HG03097 (cell line): ENCODE results near the gene CFAP100.

ENCODE experiments used
- ATAC-seq: cut with Tn5 transposase; IDR thresholded peaks from one replicate; pipeline ENCODE4 v1.9.1; 2021; ENCODE audit not compliant: unreplicated experiment, low FRiP score

Gene CFAP100

DNA sequence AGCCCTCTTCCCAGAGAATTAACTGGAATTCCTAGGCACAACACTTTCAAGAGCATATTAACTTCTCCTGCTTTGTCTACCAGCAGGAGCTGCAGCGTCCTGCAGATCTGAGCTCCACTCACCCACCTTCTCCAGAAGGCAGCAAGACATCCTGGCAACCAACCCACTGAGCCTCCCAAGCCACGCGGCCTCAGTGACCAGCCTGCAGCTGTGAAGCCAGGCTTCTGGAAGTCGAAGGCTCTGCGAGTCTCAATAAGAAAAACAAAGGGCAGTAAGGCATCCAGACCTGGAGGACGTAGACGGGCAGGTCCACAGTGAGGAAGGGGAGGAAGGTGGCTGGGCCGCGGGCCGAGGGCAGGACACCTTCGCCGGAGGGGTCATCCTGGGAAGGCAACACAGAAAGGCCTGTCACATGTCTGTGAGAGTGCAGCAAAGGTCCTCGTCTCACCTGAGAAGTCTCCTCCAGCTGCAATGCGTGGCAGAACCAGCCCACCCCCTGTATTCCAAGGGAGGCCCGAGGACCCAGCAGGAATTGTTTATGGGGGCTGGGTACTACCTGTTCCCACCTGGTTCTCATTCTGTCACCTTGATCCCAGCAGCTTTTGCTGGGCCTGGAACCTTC lies 44.7 kb downstream of the CFAP100 start:
- no peak for ATAC-seq

GRCh38 chr3:126439968-126440708 lies 45.4 kb downstream of the CFAP100 start:
- ATAC-seq, result no peak

- ATAC-seq, result no peak
Observed at GRCh38 chr3:126440709-126440995, 45.9 kb downstream of the CFAP100 start.

DNA sequence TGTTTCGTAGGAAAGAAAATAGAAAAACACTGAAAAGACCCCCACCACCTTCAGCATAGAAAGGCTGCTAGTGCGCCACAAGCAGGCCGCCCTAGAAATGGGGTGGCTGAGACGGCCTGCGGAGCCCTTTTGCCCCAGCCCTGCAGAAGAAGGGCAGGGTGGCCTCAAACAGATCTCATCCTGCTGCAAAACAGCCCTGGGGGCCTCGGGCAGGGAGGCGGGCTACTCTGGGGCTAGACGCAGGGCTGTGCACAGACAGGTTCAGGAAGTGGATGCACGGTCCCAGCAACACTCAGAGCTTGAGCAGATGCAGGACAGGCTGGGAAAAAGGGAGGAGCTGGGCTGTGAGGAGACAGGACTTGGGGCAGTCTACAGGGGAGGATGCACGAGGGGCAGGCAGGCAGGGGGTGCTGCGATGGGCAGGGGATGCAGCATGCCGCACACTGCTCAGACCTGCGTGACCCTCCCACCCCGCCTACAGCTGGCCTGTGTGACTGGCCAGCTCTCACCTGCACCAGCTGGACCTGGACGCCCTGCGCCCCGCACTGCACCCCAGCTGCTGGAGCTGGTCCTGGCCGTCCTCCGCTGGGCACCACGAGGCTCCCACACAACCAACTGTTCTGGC lies 46.7 kb downstream of the CFAP100 start:
- no peak for ATAC-seq

GRCh38 chr3:126442094-126442855 lies 47.6 kb downstream of the CFAP100 start:
- ATAC-seq, result no peak

- no peak for ATAC-seq
Observed at GRCh38 chr3:126442856-126443242, 48.1 kb downstream of the CFAP100 start.

DNA sequence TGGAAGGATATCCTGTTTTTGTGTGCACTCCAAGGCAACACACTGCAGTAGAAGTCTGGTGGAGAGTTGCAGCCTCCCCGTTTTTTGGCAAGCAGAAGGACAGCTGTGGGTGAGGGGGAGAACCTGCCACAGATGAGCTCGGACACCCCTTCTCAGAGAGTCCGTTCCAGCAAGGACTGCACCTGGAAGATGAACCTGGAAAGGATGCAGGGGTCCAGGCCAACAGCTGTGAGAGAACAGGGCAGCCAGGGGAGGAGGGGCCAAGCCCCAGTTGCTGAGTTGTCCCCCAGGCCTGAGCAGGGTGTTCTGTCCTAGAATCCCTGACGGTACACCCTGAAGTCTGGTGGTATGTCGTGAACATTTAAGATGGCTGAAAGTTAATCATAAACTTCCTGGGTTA lies 50.8 kb downstream of the CFAP100 start:
- no peak for ATAC-seq

DNA sequence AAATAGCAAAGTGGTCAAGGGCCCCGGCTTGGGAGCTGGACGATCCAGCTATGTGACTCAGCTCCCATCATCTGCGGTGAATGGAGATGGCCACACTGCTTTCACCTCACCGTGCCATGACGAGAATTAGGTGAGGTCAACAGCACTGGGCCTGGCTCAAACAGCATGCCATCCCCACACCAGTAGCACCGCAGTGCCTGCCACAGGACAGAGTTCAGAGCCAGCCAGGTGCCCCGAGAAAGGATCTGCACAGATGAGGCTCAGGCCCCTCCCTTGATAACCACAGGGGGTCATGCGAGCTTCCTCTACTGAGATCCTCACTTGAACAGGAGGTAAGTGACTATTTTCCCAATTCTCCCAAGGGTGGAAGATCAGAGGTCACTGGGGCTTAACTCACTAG lies 51.6 kb downstream of the CFAP100 start:
- ATAC-seq, result no peak

DNA sequence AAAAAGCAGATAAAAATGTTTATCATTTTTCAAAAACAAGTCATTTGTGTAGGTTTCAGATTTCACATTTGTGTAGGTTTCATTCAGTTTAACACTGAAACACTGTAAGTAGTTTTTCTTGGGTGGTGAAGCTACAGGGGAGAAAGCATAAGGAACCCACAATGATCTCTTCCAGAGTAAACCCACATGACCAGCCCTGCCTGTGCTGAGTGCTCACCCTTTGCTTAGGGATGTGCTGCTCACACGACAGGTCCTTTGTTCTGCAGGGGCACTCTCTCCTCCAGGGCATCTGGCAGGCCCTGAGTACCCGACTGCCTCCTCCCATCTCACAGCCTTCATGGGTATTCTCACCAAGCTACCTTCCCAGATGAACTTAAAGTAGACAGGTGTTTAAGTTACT lies 52.1 kb downstream of the CFAP100 start:
- no peak for ATAC-seq

- no peak for ATAC-seq
Observed at GRCh38 chr3:126447456-126448106, 52.9 kb downstream of the CFAP100 start.

DNA sequence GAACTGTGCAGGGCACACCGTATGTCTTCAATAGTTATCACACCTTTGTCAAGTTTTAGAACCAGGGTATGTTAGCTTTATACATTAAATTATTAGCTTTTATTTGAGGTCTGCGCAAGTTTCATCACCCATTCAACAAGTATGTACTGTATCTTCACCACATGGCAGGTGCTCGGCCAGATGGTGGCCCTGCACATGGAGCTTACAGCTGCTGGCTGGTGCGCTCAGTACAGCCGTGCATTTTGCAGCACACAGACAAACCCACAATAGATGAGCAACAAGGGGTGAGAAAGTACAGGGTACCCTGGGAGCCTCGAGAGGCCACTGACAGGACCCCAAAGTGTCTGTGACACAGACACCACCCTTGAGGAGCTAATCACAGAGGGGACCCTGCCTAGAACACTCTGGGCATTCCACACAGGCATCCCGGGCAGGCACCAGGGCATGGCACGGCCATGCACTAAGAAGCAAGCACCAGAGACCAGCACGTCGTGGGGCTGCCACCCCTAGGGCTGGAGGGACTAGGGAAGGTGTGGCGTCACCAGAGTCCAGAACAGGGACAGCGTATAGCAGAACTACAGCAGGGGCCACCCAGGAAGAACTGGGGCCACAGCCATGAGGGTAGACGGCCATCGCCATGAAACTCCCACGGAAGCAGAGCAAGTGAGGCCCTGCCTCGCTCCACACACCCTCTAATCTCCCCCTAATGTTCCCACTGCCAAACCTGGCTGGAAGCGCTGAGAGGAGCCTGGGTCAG lies 53.6 kb downstream of the CFAP100 start:
- ATAC-seq, result no peak

DNA sequence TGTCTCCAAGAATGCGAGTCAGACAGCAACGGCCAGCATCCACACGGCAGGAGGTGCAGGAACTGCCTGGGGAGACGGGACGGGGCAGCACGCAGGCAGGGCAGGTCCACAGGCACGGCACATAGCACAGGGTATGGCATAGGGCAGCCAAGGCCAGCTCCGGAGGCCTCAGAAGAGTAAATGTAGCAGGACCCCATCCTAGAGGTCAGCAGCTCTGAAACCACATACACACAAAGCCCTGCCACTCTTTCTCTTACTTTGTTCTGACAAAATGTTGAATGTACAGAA lies 54.1 kb downstream of the CFAP100 start:
- ATAC-seq, result no peak

DNA sequence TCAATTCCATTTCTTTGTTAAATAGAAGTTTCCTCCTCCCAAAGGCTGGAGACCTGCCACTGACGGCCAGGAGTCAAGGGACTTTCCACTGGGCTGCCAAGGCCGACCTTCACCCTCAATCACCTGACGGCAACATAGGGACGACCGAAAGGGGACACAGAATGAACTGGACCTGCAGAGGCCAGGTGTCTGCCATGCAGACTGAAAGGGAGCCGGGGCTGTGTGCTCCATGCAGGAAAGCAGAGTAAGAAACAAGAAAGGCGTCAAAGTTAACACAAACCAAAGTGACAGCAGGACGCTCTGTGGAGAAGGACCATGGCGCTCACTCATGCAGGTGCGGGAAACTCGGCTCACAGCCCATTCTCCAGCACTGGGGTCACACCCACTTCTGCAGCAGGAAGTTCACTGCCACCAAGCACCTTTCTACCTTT lies 54.9 kb downstream of the CFAP100 start:
- no peak for ATAC-seq

- ATAC-seq, result no peak
Observed at GRCh38 chr3:126450219-126450618, 55.5 kb downstream of the CFAP100 start.

GRCh38 chr3:126450744-126451143 lies 56.0 kb downstream of the CFAP100 start:
- no peak for ATAC-seq

DNA sequence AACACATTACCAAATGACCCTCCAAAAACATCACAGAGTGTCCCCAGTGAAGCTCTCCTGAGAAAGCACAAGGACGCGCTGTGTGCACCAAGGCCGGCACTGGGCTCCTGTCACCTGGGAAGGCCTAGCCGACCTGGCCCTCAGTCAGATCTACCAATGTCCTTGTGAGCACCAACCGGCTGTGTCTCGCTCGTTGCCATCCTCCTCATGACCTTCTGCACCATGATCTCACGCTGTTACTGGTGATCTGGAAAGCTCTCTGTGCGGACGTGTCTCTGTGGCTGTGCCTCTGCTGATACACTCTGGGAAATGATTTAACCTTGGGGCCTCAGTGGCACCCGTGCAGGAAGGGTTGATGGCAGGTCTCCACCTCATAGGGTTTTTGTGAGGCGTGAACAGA lies 56.8 kb downstream of the CFAP100 start:
- no peak for ATAC-seq

DNA sequence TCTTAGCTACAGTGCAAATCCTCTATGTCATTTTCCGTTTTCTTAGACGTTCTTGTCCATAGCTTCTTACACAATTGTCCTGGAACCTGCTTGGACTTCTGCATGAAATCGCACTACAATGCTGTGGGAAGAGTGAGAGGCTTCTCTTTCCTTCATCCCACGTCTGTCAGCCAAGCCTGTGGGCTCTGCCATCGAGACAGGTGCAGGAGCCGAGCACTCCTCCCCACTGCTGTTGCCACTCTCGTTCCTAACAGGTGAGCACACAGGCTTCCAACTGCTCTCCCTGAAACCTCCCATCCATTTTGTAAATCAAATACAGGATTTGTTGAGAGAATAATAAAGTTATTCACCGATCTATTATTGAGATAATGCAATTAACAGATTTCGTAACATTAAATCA lies 57.5 kb downstream of the CFAP100 start:
- ATAC-seq, result no peak

GRCh38 chr3:126454025-126454424 lies 59.3 kb downstream of the CFAP100 start:
- ATAC-seq, result no peak

DNA sequence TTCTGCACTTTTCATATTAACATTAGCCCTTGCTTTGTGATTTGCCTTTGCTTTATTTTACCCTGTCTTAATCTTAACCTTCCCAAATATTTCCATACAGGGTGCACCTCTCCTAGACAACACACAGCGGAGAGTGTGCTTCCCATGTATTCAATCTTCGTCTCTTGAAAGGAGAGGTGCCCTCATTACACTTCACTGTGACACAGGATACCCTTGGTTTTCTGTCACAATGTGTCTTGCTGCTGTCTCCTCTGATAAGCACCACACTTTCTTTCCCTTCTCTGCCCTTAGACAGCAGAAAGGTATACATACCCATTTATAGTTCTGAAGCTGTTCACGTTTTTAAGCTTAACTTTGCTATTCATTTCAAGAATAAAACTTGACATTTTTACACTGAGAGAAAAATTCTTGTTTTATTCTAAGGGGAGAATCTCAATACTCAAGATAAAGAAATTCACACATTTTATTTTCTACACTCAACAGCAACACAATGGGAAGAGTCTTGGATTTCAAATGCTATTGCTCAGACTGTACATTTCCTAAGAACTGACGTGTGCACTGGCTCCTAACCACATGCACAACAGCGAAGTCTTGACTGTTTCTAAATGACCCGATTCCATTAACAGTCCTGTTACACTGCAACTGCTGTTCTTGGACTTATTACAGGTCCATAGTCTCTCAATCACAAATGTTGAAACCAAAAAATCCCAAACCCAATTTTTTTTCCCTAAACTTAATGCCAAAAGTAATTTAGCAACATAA lies 59.9 kb downstream of the CFAP100 start:
- ATAC-seq, result no peak

DNA sequence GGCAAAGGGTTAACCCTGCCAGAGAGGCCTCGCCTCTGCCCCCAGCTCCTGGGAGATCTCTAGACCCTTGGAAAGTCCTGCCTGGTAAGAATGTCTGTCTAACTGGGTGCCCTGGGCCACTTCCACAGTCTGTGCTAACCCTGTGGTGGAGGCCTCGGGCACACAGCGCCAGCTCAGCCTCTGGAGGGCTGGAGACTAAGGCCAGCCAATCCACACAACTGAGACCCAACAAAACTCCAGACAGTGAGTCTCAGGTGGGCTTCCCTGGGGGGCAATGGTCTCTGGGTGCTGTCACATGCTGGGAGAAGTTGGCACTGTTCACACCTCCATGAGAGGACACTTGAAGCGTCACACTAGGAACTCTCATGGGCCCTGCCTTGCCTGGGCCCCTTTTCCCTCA lies 61.5 kb downstream of the CFAP100 start:
- ATAC-seq, result no peak
